SU-DHL-6 (cell line): ENCODE measurements around the gene SRSF4.

Source experiments
- H2AFZ ChIP-seq: fragments of 200-600 bp; sonication (generic); 2 replicates; pipeline ENCODE4 v1.6.1; 2014; ENCODE audit warnings: low read depth, mild to moderate bottlenecking, moderate library complexity, mixed read lengths, antibody characterized with exemption, low read length; ENCODE audit not compliant: severe bottlenecking
- H3F3A ChIP-seq: fragments of 200-600 bp; shearing (Covaris generic); 2 replicates; pipeline ENCODE4 v1.6.0; 2016; ENCODE audit warnings: antibody characterized with exemption, mild to moderate bottlenecking; ENCODE audit not compliant: insufficient read depth
- H3K27ac ChIP-seq: fragments of 200-600 bp; sonication (generic); 2 replicates; pipeline ENCODE4 v1.5.1; 2016; ENCODE audit warnings: low read depth, mild to moderate bottlenecking, low read length, moderate library complexity, mixed read lengths
- H3K27me3 ChIP-seq: fragments of 200-600 bp; sonication (generic), shearing (Covaris generic); 2 replicates; pipeline ENCODE4 v1.6.0; 2014; ENCODE audit warnings: mild to moderate bottlenecking, low read length
- H3K36me3 ChIP-seq: fragments of 200-600 bp; sonication (generic); 2 replicates; pipeline ENCODE4 v1.6.1; 2014; ENCODE audit warnings: mild to moderate bottlenecking, low read length, mixed read lengths
- H3K4me2 ChIP-seq: fragments of 300-600, 200-600 bp; shearing (Covaris generic), sonication (generic); 2 replicates; pipeline ENCODE4 v1.6.0; 2014; ENCODE audit warnings: low read length, low read depth, mild to moderate bottlenecking; ENCODE audit not compliant: poor library complexity, severe bottlenecking
- H3K4me3 ChIP-seq: fragments of 200-600 bp; sonication (generic); 2 replicates; pipeline ENCODE4 v1.5.1; 2014; ENCODE audit warnings: antibody characterized with exemption, low read length, mild to moderate bottlenecking, mixed read lengths; ENCODE audit not compliant: insufficient read depth, poor library complexity, severe bottlenecking
- H3K79me2 ChIP-seq: fragments of 200-600 bp; sonication (generic); 2 replicates; pipeline ENCODE4 v1.6.1; 2014; ENCODE audit warnings: mild to moderate bottlenecking, low read length, moderate library complexity; ENCODE audit not compliant: insufficient read depth
- H3K9ac ChIP-seq: fragments of 200-600 bp; sonication (generic); 2 replicates; pipeline ENCODE4 v1.7.0; 2014; ENCODE audit warnings: mild to moderate bottlenecking, low read length
- H3K9me2 ChIP-seq: fragments of 200-600 bp; sonication (generic); replicated peaks from 2 replicates; pipeline ENCODE4 v1.6.1; 2014; ENCODE audit warnings: low read length; ENCODE audit not compliant: insufficient read depth
- H3K9me3 ChIP-seq: fragments of 200-600 bp; sonication (generic); 2 replicates; pipeline ENCODE4 v1.6.1; 2014; ENCODE audit warnings: low read length, mixed read lengths; ENCODE audit not compliant: insufficient read depth
- H4K20me1 ChIP-seq: fragments of 200-600 bp; sonication (generic); 2 replicates; pipeline ENCODE4 v1.6.1; 2014; ENCODE audit warnings: low read depth, mild to moderate bottlenecking, antibody characterized with exemption, low read length, moderate library complexity, mixed read lengths
- CTCF ChIP-seq: fragments of 200-600 bp; sonication (generic); IDR thresholded peaks from one replicate; pipeline ENCODE4 v1.5.1; 2017; ENCODE audit warnings: antibody characterized with exemption, mild to moderate bottlenecking, low read length, moderate library complexity; ENCODE audit not compliant: insufficient read depth, poor library complexity, severe bottlenecking
- EZH2phosphoT487 ChIP-seq: fragments of 200-600 bp; sonication (generic), shearing (Covaris generic); conservative IDR thresholded peaks from 2 replicates; pipeline ENCODE4 v1.6.1; 2018; ENCODE audit warnings: mild to moderate bottlenecking, antibody characterized with exemption, low read length, moderate library complexity, mixed read lengths

Gene SRSF4

GRCh38 chr1:29164588-29164987 lies 17.1 kb downstream of the SRSF4 start:
- no peak overlapping the region for H3K4me3 ChIP-seq
- H3K79me2 ChIP-seq: peaks cover 100% of the 10 kb centered on the region
- peaks cover 42% of the 10 kb centered on the region for H4K20me1 ChIP-seq
- no peak overlapping the region for H3K27ac ChIP-seq
- no peaks in the 10 kb centered on the region for H3K9me3 ChIP-seq
- H3F3A ChIP-seq: peaks cover 14% of the 10 kb centered on the region; the same call in 1 of the 2 replicates
- TF ChIP-seq CTCF (no peak), EZH2phosphoT487 (no peak)
- peaks cover 49% of the 10 kb centered on the region for H3K36me3 ChIP-seq
- no peak overlapping the region for H2AFZ ChIP-seq
- no peaks in the 10 kb centered on the region for H3K9me2 ChIP-seq
- H3K9ac ChIP-seq: no peak overlapping the region
- no peaks in the 10 kb centered on the region for H3K27me3 ChIP-seq
- H3K4me2 ChIP-seq: no peak overlapping the region

GRCh38 chr1:29162476-29163138 lies 19.1 kb downstream of the SRSF4 start:
- Histone ChIP-seq H3K9me2 (no peaks in the 10 kb centered on the region), H3K27me3 (no peaks in the 10 kb centered on the region), H3K36me3 (peaks cover 46% of the 10 kb centered on the region; the same call in 1 of the 2 replicates), H3K9ac (no peak overlapping the region), H3K9me3 (no peaks in the 10 kb centered on the region), H2AFZ (no peak overlapping the region), H3K79me2 (peaks cover 81% of the 10 kb centered on the region), H3K4me3 (no peak overlapping the region), H3K4me2 (no peak overlapping the region), H3F3A (peaks cover 11% of the 10 kb centered on the region; the same call in 1 of the 2 replicates), H4K20me1 (peaks cover 35% of the 10 kb centered on the region), H3K27ac (no peak overlapping the region)
- TF ChIP-seq EZH2phosphoT487: no peak
- no peak for TF ChIP-seq CTCF

DNA sequence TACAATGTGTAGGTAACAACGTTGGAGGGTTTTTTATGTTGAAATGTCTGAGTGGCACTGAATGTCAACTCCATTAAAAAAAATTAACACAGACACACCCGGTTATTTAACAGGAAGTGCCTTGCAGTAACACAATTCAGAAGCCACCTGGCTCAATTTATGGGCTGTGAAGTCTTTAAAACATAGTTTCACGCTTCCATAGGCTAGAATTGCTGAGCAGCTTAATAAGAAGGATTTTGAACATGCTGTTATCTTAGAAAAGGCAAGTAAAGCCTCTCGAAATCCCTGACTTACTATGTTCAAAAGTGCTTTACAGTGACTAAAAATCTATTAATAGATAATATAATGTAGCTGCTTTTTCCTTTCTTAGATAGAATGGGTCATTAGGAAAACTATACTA lies 19.7 kb downstream of the SRSF4 start:
- no peaks in the 10 kb centered on the region for H3K9me2 ChIP-seq
- H3K9ac ChIP-seq: no peak overlapping the region
- H3K36me3 ChIP-seq: peaks cover 51% of the 10 kb centered on the region; the same call in 1 of the 2 replicates
- no peak overlapping the region for H3K27ac ChIP-seq
- TF ChIP-seq EZH2phosphoT487: no peak
- TF ChIP-seq CTCF: no peak
- H4K20me1 ChIP-seq: peaks cover 35% of the 10 kb centered on the region
- no peaks in the 10 kb centered on the region for H3K27me3 ChIP-seq
- no peak overlapping the region for H2AFZ ChIP-seq
- no peak overlapping the region for H3K4me3 ChIP-seq
- H3K9me3 ChIP-seq: no peaks in the 10 kb centered on the region
- H3K79me2 ChIP-seq: peaks cover 75% of the 10 kb centered on the region
- H3F3A ChIP-seq: peaks cover 11% of the 10 kb centered on the region; the same call in 1 of the 2 replicates
- H3K4me2 ChIP-seq: no peak overlapping the region
